Stimulated activated naive B cell treated with anti-CD40 and anti-IgM and Interleukin-4, amounts not matched to agents 10 μg/mL and 1 μg/mL and 100 μg/mL, for 72 hours (primary cell): ENCODE results near the gene DLX4.

Source experiments
- ATAC-seq, 2 donors: fragments of 150-1000 bp; cut with Tn5 transposase; replicated peaks; 2 replicates each; pipeline ENCODE4 v1.10.0; 2021; ENCODE audit warnings: moderate library complexity in 1 of 2
- DNase-seq: peaks from one replicate; pipeline ENCODE4 v3.0.0; 2021
- H3K27ac Mint-ChIP-seq: one replicate; pipeline ENCODE4 v1.8.0; 2022; ENCODE audit warnings: mild to moderate bottlenecking, mixed read lengths
- H3K27me3 Mint-ChIP-seq, 2 donors: one replicate each; pipeline ENCODE4 v1.8.0; 2022; ENCODE audit warnings: mixed read lengths in 2 of 2
- H3K36me3 Mint-ChIP-seq, 2 donors: one replicate each; pipeline ENCODE4 v1.8.0; 2022; ENCODE audit warnings: mixed read lengths in 2 of 2, mild to moderate bottlenecking in 1 of 2
- H3K4me1 Mint-ChIP-seq, 2 donors: one replicate each; pipeline ENCODE4 v1.8.0; 2022; ENCODE audit warnings: mixed read lengths in 2 of 2, mild to moderate bottlenecking in 1 of 2
- H3K4me3 Mint-ChIP-seq, 2 donors: one replicate each; pipeline ENCODE4 v1.8.0; 2022; ENCODE audit warnings: mild to moderate bottlenecking in 2 of 2, mixed read lengths in 2 of 2, moderate library complexity in 1 of 2
- H3K9me3 Mint-ChIP-seq, 2 donors: one replicate each; pipeline ENCODE4 v1.8.0; 2022; ENCODE audit warnings: mixed read lengths in 2 of 2, mild to moderate bottlenecking in 1 of 2

Gene DLX4

DNA sequence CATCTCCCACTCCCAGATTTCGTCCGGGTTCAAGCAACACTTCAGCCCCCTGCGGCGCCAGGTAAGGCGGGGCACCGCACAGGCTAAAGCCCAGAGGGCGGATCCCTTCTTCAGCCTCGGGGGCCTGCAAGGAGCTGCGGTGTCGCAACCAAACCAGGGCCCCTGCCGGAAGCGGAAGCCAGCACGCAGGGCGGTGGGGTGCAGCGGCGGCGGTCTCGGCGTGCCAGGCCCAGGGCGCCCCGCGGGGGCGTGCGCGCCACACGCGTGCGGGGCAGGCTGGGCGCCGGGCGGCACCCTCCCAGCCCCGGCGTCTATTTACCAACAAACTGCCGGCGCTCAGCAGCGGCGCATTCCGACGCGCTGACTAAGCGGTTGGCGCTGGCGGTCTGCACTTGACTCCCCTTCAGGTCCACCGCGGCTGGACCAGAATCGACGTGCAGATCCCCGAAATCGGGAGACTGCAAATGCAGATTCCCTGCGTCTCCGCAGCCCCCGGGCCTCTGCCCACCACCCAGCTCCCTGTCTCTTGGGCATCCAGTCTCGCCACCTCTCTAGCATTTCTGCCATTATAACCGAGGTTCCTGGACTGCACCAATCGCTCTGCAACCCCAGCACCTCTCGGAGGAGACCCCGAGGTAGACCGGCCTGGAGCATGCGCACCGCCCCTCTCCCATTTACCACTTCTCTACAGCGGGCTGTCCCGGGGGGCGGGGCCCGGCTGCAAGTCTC lies 421 bp upstream of the DLX4 start:
- peak overlapping the region; percentile 91 to 93 for H3K4me3 Mint-ChIP-seq
- H3K4me1 Mint-ChIP-seq, result peaks cover 37 to 72% of the 10 kb centered on the region in 2 donors
- H3K36me3 Mint-ChIP-seq, result peaks cover 0 to 3% of the 10 kb centered on the region in 2 donors
- peak overlapping the region; percentile 89 for H3K27ac Mint-ChIP-seq
- peaks cover 86 to 98% of the 10 kb centered on the region in 2 donors for H3K27me3 Mint-ChIP-seq
- ATAC-seq (peak; percentile 85 to 87), DNase-seq (peak; percentile 59)
- H3K9me3 Mint-ChIP-seq, result peaks cover 0 to under 1% of the 10 kb centered on the region in 2 donors

GRCh38 chr17:49969795-49970389 lies 902 bp downstream of the DLX4 start:
- Mint-ChIP-seq H3K9me3 (no peaks in the 10 kb centered on the region), H3K27ac (no peak overlapping the region), H3K4me1 (peaks cover 27 to 58% of the 10 kb centered on the region in 2 donors), H3K36me3 (peaks cover 0 to 3% of the 10 kb centered on the region in 2 donors), H3K4me3 (peak overlapping the region; percentile 91 to 93), H3K27me3 (peaks cover 86 to 98% of the 10 kb centered on the region in 2 donors)
- DNase-seq (no peak), ATAC-seq (no peak)

GRCh38 chr17:49970498-49970897 lies 1.5 kb downstream of the DLX4 start:
- H3K27ac Mint-ChIP-seq, result no peak overlapping the region
- H3K9me3 Mint-ChIP-seq, result no peaks in the 10 kb centered on the region
- peak overlapping the region; percentile 6 to 93 for H3K4me3 Mint-ChIP-seq
- no peak for DNase-seq
- peaks cover 0 to 3% of the 10 kb centered on the region in 2 donors for H3K36me3 Mint-ChIP-seq
- peaks cover 23 to 52% of the 10 kb centered on the region in 2 donors for H3K4me1 Mint-ChIP-seq
- no peak for ATAC-seq
- H3K27me3 Mint-ChIP-seq, result peaks cover 86 to 98% of the 10 kb centered on the region in 2 donors

DNA sequence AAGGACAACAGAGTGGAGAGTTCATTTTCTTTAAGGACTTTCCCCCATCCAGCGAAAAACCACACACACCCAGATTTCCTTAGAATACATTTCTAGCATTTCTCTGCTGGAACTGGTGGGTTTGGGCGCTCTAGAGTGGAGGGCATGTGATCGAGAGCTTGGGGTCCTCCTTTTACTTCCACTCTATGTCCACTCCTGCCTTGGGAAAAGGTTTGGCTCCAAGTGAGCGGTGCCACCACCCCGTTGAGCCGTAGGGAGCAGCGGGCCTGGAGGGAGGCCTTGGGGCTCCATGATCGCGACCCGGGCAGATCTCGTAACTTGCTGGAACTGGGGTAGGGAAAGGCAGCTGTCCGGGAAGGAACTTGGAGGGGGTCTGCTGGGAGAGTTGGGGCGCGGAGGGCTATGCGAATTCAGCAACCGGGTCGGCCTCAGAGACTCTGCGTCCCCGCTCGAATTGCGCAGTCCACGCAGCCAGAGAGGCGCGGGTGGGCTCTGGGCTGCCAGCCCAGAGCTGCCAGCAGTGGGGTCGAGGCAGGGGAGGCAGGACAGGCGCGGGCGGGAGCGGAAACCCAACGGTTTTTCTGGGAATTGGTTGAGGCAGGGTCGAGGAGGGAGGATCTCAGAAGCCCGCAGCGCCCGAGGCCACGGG lies 2.3 kb downstream of the DLX4 start:
- peak overlapping the region; percentile 39 to 62 for H3K4me3 Mint-ChIP-seq

GRCh38 chr17:49971848-49972485 lies 3.0 kb downstream of the DLX4 start:
- H3K4me3 Mint-ChIP-seq, result peak overlapping the region; percentile 57 to 62
- no peaks in the 10 kb centered on the region for H3K9me3 Mint-ChIP-seq
- no peak for DNase-seq
- H3K27me3 Mint-ChIP-seq, result peaks cover 86 to 98% of the 10 kb centered on the region in 2 donors
- H3K27ac Mint-ChIP-seq, result peak overlapping the region; percentile 42
- ATAC-seq, result no peak
- H3K36me3 Mint-ChIP-seq, result peaks cover 0 to 3% of the 10 kb centered on the region in 2 donors
- H3K4me1 Mint-ChIP-seq, result peaks cover 23 to 43% of the 10 kb centered on the region in 2 donors

More for the DNA sequence above, 2.3 kb downstream of the DLX4 start:
- Mint-ChIP-seq H3K27me3 (peaks cover 85 to 98% of the 10 kb centered on the region in 2 donors), H3K36me3 (peaks cover 0 to 3% of the 10 kb centered on the region in 2 donors), H3K9me3 (no peaks in the 10 kb centered on the region), H3K4me1 (peaks cover 23 to 44% of the 10 kb centered on the region in 2 donors), H3K27ac (peak overlapping the region; percentile 87)
- ATAC-seq (no peak), DNase-seq (no peak)

GRCh38 chr17:49972486-49973270 lies 3.7 kb downstream of the DLX4 start:
- Mint-ChIP-seq H3K36me3 (peaks cover 0 to 3% of the 10 kb centered on the region in 2 donors), H3K4me3 (peak overlapping the region; percentile 13 to 57), H3K27ac (no peak overlapping the region), H3K4me1 (peaks cover 23 to 43% of the 10 kb centered on the region in 2 donors), H3K27me3 (peaks cover 84 to 96% of the 10 kb centered on the region in 2 donors), H3K9me3 (no peaks in the 10 kb centered on the region)
- DNase-seq, result no peak
- ATAC-seq, result no peak

- Mint-ChIP-seq H3K27me3 (peaks cover 82 to 96% of the 10 kb centered on the region in 2 donors), H3K27ac (no peak overlapping the region), H3K4me3 (peak overlapping the region in 1 of 2 donors; percentile 32)
These were observed 4.3 kb downstream of the DLX4 start for GRCh38 chr17:49973271-49973615.

GRCh38 chr17:49975531-49975930 lies 6.5 kb downstream of the DLX4 start:
- Mint-ChIP-seq H3K9me3 (no peaks in the 10 kb centered on the region), H3K27me3 (peaks cover 85 to 97% of the 10 kb centered on the region in 2 donors), H3K4me1 (peaks cover 14 to 24% of the 10 kb centered on the region in 2 donors), H3K4me3 (no peak overlapping the region), H3K36me3 (peaks cover 0 to 3% of the 10 kb centered on the region in 2 donors), H3K27ac (no peak overlapping the region)
- ATAC-seq, result no peak
- DNase-seq, result no peak

More at GRCh38 chr17:49973271-49973615, 4.3 kb downstream of the DLX4 start:
- DNase-seq, result no peak
- no peaks in the 10 kb centered on the region for H3K9me3 Mint-ChIP-seq
- peaks cover 0 to 3% of the 10 kb centered on the region in 2 donors for H3K36me3 Mint-ChIP-seq
- peaks cover 23 to 43% of the 10 kb centered on the region in 2 donors for H3K4me1 Mint-ChIP-seq
- no peak for ATAC-seq

GRCh38 chr17:49976163-49976827 lies 7.3 kb downstream of the DLX4 start:
- Mint-ChIP-seq H3K27ac (no peak overlapping the region), H3K36me3 (peaks cover 0 to 1% of the 10 kb centered on the region in 2 donors), H3K27me3 (peaks cover 85 to 97% of the 10 kb centered on the region in 2 donors), H3K4me3 (no peak overlapping the region), H3K4me1 (peaks cover 11 to 18% of the 10 kb centered on the region in 2 donors), H3K9me3 (no peaks in the 10 kb centered on the region)
- DNase-seq, result no peak
- ATAC-seq, result no peak

- Mint-ChIP-seq H3K9me3 (no peaks in the 10 kb centered on the region), H3K27ac (no peak overlapping the region), H3K27me3 (peaks cover 84 to 97% of the 10 kb centered on the region in 2 donors), H3K4me3 (no peak overlapping the region), H3K4me1 (peaks cover 6 to 13% of the 10 kb centered on the region in 2 donors), H3K36me3 (no peaks in the 10 kb centered on the region)
- no peak for DNase-seq
- no peak for ATAC-seq
These were observed 7.8 kb downstream of the DLX4 start for GRCh38 chr17:49976828-49977202.

- peaks cover 79 to 95% of the 10 kb centered on the region in 2 donors for H3K27me3 Mint-ChIP-seq
- no peaks in the 10 kb centered on the region for H3K9me3 Mint-ChIP-seq
- no peak overlapping the region for H3K27ac Mint-ChIP-seq
These were observed 8.7 kb downstream of the DLX4 start for GRCh38 chr17:49977463-49978389.

DNA sequence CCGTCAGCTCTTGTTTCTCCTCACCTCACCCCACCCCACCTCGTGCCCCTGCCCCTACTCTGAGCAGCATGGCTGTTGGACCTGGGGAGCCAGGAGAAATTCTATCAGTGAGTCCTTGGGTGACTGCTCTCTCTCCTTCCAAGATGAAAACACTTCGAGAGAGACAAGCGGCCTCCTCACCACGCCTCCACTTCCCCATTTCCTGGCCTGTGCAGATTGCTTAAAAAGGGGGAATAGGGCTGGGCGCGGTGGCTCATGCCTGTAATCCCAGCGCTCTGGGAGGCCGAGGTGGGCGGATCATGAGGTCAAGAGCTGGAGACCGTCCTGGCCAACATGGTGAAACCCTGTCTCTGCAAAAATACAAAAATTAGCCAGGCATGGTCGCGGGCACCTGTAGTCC lies 9.5 kb downstream of the DLX4 start:
- no peak for ATAC-seq
- H3K36me3 Mint-ChIP-seq, result no peaks in the 10 kb centered on the region
- H3K4me3 Mint-ChIP-seq, result no peak overlapping the region
- no peaks in the 10 kb centered on the region for H3K4me1 Mint-ChIP-seq
- peaks cover 71 to 88% of the 10 kb centered on the region in 2 donors for H3K27me3 Mint-ChIP-seq
- DNase-seq, result no peak
- H3K27ac Mint-ChIP-seq, result no peak overlapping the region
- H3K9me3 Mint-ChIP-seq, result no peaks in the 10 kb centered on the region

More at GRCh38 chr17:49977463-49978389, 8.7 kb downstream of the DLX4 start:
- peaks cover 4 to 5% of the 10 kb centered on the region in 2 donors for H3K4me1 Mint-ChIP-seq
- ATAC-seq (no peak), DNase-seq (no peak)
- no peak overlapping the region for H3K4me3 Mint-ChIP-seq
- no peaks in the 10 kb centered on the region for H3K36me3 Mint-ChIP-seq
